Measurements from ENCODE around the gene CORIN.

DNA sequence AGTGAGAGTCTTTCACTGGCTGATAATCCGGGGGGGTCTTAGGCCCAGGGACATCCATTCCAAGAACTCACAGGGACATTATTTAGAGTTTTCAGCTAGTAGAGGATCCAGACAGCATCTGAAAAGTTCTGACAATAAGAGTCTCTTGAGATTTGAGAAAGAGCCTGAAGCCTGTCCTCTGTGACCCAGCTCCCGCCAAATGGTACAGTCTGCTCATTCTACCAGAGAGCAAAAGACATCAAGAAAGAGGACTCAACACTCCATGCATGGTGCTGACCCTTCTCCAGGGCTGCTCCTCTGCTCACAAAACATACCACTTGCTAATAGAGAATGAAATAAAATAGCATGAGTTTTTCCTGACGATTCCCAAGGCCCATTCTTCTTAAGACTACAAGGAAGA is 190.8 kb downstream of the CORIN start:
- TF ChIP-seq CTCF (IDR thresholded peaks at IDR 0.05) (no peak), EZH2 (IDR thresholded peaks at IDR 0.05; ENCODE audit: borderline replicate concordance, insufficient read depth, low read depth, low read length, poor library complexity, severe bottlenecking) (no peak)

Data from B cell (primary cell).